SK-N-SH treated with all-trans-retinoic acid at 6 μM for 48 hours (cell line): ENCODE results near the gene NNMT.

Experiments
- CSDC2 ChIP-seq: fragments of 250-450 bp; sonication (Bioruptor Pico); IDR thresholded peaks from 2 replicates; pipeline ENCODE4 v1.5.0; 2020; ENCODE audit warnings: mild to moderate bottlenecking, moderate library complexity
- POU6F1 ChIP-seq: fragments of 250-450 bp; sonication (Bioruptor Pico); IDR thresholded peaks from 2 replicates; pipeline ENCODE4 v1.8.0; 2021; ENCODE audit warnings: low read depth, mild to moderate bottlenecking, moderate library complexity, borderline replicate concordance
- TOX ChIP-seq: fragments of 250-450 bp; sonication (Bioruptor Pico); IDR thresholded peaks from 2 replicates; pipeline ENCODE4 v1.8.0; 2021; ENCODE audit warnings: mild to moderate bottlenecking, moderate library complexity, borderline replicate concordance
- ZFP30 ChIP-seq: fragments of 450-650 bp; formaldehyde crosslinking; IDR thresholded peaks from 2 replicates; pipeline ENCODE4 v1.5.0; 2022; ENCODE audit warnings: mild to moderate bottlenecking, moderate library complexity

- TF ChIP-seq TOX (CRISPR knock-in tag) (no peak), CSDC2 (CRISPR knock-in tag) (no peak), ZFP30 (CRISPR knock-in tag) (no peak), POU6F1 (CRISPR knock-in tag) (no peak)
Observed at GRCh38 chr11:114344494-114344893, 48.3 kb downstream of the NNMT start.
